Keratinocyte (primary cell): ENCODE measurements around the gene STK35. TPM values are rescaled to one million over a fixed set of nuclear protein-coding genes. Genes with fewer than 3 reads are reported as not detected.

Experiments used
- DNase-seq: peaks from one replicate; pipeline ENCODE4 v3.0.0-alpha.2; 2011; ENCODE audit warnings: low read depth, missing footprints, low spot score
- FAIRE-seq: peaks from 2 replicates; lab custom pipeline; 2011; peaks lifted over from hg19 to GRCh38; lab: Jason Lieb, UNC
- H2AFZ ChIP-seq: 2 replicates; pipeline ENCODE4 v1.6.0; 2012; ENCODE audit warnings: low read length, control low read depth, inconsistent platforms; ENCODE audit not compliant: control insufficient read depth
- H3K27ac ChIP-seq: 2 replicates; pipeline ENCODE4 v1.5.1; 2011; ENCODE audit warnings: low read length; ENCODE audit not compliant: control insufficient read depth, insufficient read depth
- H3K27me3 ChIP-seq: 3 replicates; pipeline ENCODE4 v1.6.0; 2011; ENCODE audit warnings: low read length; ENCODE audit not compliant: control insufficient read depth, insufficient read depth; ENCODE audit errors: extremely low read depth
- H3K36me3 ChIP-seq, 2 experiments: 2 replicates in 1 of 2; 3 replicates in 1 of 2; pipeline ENCODE4 v1.5.1; 2011; ENCODE audit warnings: low read length in 2 of 2, mild to moderate bottlenecking in 1 of 2; ENCODE audit not compliant: control insufficient read depth in 2 of 2, insufficient read depth in 2 of 2; ENCODE audit errors: extremely low read depth in 1 of 2
- H3K4me1 ChIP-seq: 3 replicates; pipeline ENCODE4 v1.5.1; 2011; ENCODE audit warnings: low read length; ENCODE audit not compliant: control insufficient read depth, insufficient read depth; ENCODE audit errors: extremely low read depth
- H3K4me2 ChIP-seq: 3 replicates; pipeline ENCODE4 v1.6.0; 2011; ENCODE audit warnings: low read depth, low read length; ENCODE audit not compliant: control insufficient read depth, insufficient read depth; ENCODE audit errors: extremely low read depth
- H3K4me3 ChIP-seq, 3 experiments: fragments of 200-600 bp in 1 of 3; sonication (generic) in 1 of 3; 2 replicates in 2 of 3; 3 replicates in 1 of 3; pipeline ENCODE4 v1.5.1; 2011 to 2016; ENCODE audit warnings: low read length in 3 of 3, mild to moderate bottlenecking in 3 of 3, control low read depth in 2 of 3, inconsistent platforms in 1 of 3, low read depth in 1 of 3, mixed read lengths in 1 of 3, mixed run types in 1 of 3, moderate library complexity in 1 of 3; ENCODE audit not compliant: control insufficient read depth in 2 of 3, insufficient read depth in 2 of 3; ENCODE audit errors: extremely low read depth in 1 of 3
- H3K79me2 ChIP-seq: 2 replicates; pipeline ENCODE4 v1.6.0; 2012; ENCODE audit warnings: low read length; ENCODE audit not compliant: control insufficient read depth, insufficient read depth
- H3K9ac ChIP-seq: 3 replicates; pipeline ENCODE4 v1.6.0; 2011; ENCODE audit warnings: low read length; ENCODE audit not compliant: control insufficient read depth, insufficient read depth; ENCODE audit errors: extremely low read depth
- H3K9me1 ChIP-seq: 3 replicates; pipeline ENCODE4 v1.6.0; 2011; ENCODE audit warnings: low read length; ENCODE audit not compliant: control insufficient read depth, insufficient read depth; ENCODE audit errors: extremely low read depth
- H3K9me3 ChIP-seq: 2 replicates; pipeline ENCODE4 v1.5.1; 2012; ENCODE audit warnings: low read depth, low read length; ENCODE audit not compliant: control insufficient read depth
- H4K20me1 ChIP-seq: 3 replicates; pipeline ENCODE4 v1.6.0; 2011; ENCODE audit warnings: low read length; ENCODE audit not compliant: control insufficient read depth, insufficient read depth; ENCODE audit errors: extremely low read depth
- CTCF ChIP-seq, 3 experiments: IDR thresholded peaks in 1 of 3; conservative IDR thresholded peaks in 1 of 3; optimal IDR thresholded peaks in 1 of 3; 2 replicates in 2 of 3; 3 replicates in 1 of 3; pipeline versions ENCODE3 to v1.5.1; 2011; ENCODE audit warnings: low read length in 3 of 3, mild to moderate bottlenecking in 3 of 3, moderate library complexity in 2 of 3, control low read depth in 1 of 3, inconsistent platforms in 1 of 3; ENCODE audit not compliant: insufficient read depth in 2 of 3; ENCODE audit errors: extremely low read depth in 1 of 3
- EZH2 ChIP-seq: IDR thresholded peaks from one replicate; pipeline ENCODE4 v1.6.1; 2012; ENCODE audit warnings: inconsistent platforms, mild to moderate bottlenecking, low read length, moderate library complexity
- dilution Hi-C: fragments of 300-500 bp; cut with MboI; formaldehyde crosslinking; loops from one replicate; pipeline ENCODE4 v1.7.0; 2020; ENCODE audit warnings: low sequenced_read_pairs; ENCODE audit not compliant: extremely low pct_ligation_motif_present
- polyA plus RNA-seq, 5 experiments: library from polyadenylated mRNA; depleted of rRNA in 3 of 5; stranded (reverse) in 3 of 5; stranded (forward) in 1 of 5; unstranded in 1 of 5; fragments of >200 nt; gene quantifications; 1 replicate in 1 of 5; 2 replicates in 3 of 5; 3 replicates in 1 of 5; pipeline versions ENCODE4 v1.2.1 to v1.2.3, GENCODE V29; 2011 to 2012; ENCODE audit warnings: missing spikeins in 2 of 5, low read depth in 1 of 5, low replicate concordance in 1 of 5

STK35 gene
- polyA plus RNA-seq, 1 donor (not counting 4 experiments of a cell fraction or from before 2014, with no cell fraction given) = 6.5 TPM

GRCh38 chr20:2114127-2114959 is 12.7 kb downstream of the STK35 start:
- Histone ChIP-seq H3K4me2 (no peak overlapping the region), H3K9me1 (peaks cover 7% of the 10 kb centered on the region), H3K36me3 (peaks cover 23 to 43% of the 10 kb centered on the region in 2 experiments), H3K27me3 (no peaks in the 10 kb centered on the region), H4K20me1 (peaks cover 8% of the 10 kb centered on the region), H3K79me2 (peaks cover 92% of the 10 kb centered on the region), H3K4me1 (peaks cover 13% of the 10 kb centered on the region), H3K9ac (no peak overlapping the region), H3K4me3 (no peak overlapping the region), H3K27ac (no peak overlapping the region), H3K9me3 (no peaks in the 10 kb centered on the region), H2AFZ (no peak overlapping the region)
- dilution Hi-C loops = no loop called here
- no peak for FAIRE-seq
- TF ChIP-seq CTCF (optimal IDR thresholded peaks at IDR 0.05 in 1 of 3, IDR thresholded peaks at IDR 0.05 in 1 of 3, conservative IDR thresholded peaks at IDR 0.05 in 1 of 3; ENCODE audit: extremely low read depth in 1 of 3, insufficient read depth in 2 of 3, low read length in 3 of 3) (no peak), EZH2 (no peak)
- no peak for DNase-seq

- H3K9me1 ChIP-seq = peaks cover 2% of the 10 kb centered on the region
- no peak overlapping the region for H3K4me2 ChIP-seq
- H3K4me3 ChIP-seq = no peak overlapping the region
- no peaks in the 10 kb centered on the region for H3K27me3 ChIP-seq
- TF ChIP-seq CTCF (optimal IDR thresholded peaks at IDR 0.05 in 1 of 3, IDR thresholded peaks at IDR 0.05 in 1 of 3, conservative IDR thresholded peaks at IDR 0.05 in 1 of 3; ENCODE audit: extremely low read depth in 1 of 3, insufficient read depth in 2 of 3, low read length in 3 of 3) = no peak
- TF ChIP-seq EZH2 = no peak
- peaks cover 5% of the 10 kb centered on the region for H3K4me1 ChIP-seq
- H3K27ac ChIP-seq = no peak overlapping the region
- H3K9me3 ChIP-seq = no peaks in the 10 kb centered on the region
- dilution Hi-C loops = no loop called here
- FAIRE-seq (no peak), DNase-seq (no peak)
- H2AFZ ChIP-seq = no peak overlapping the region
- peaks cover 25 to 43% of the 10 kb centered on the region in 2 experiments for H3K36me3 ChIP-seq
- H4K20me1 ChIP-seq = peaks cover 5% of the 10 kb centered on the region
- no peak overlapping the region for H3K9ac ChIP-seq
- H3K79me2 ChIP-seq = peaks cover 92% of the 10 kb centered on the region
These were observed 13.5 kb downstream of the STK35 start for GRCh38 chr20:2114990-2115681.
